ENCODE data around the gene OR2G2. TPM values are rescaled to one million over a fixed set of nuclear protein-coding genes. Genes with fewer than 3 reads are reported as not detected.

OR2G2 gene, protein sequence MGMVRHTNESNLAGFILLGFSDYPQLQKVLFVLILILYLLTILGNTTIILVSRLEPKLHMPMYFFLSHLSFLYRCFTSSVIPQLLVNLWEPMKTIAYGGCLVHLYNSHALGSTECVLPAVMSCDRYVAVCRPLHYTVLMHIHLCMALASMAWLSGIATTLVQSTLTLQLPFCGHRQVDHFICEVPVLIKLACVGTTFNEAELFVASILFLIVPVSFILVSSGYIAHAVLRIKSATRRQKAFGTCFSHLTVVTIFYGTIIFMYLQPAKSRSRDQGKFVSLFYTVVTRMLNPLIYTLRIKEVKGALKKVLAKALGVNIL
- total RNA-seq: not detected

DNA sequence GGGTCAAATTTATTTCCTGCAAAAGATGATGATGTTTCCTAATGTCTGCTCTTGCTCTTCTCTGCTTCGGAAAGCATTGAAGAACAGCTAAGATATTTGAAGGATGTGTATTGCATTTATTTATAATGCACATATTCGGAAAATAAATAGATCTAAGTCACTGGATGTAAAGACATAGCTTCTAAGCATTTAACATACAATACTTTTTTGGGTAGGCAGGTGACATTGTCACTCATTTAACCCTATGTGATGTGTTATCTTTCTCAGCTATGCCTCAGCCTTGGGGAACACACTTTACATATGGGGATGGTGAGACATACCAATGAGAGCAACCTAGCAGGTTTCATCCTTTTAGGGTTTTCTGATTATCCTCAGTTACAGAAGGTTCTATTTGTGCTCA is at the start of gene OR2G2:
TSS of gene OR2G2 (plus strand) at position 301 of the 400 bp plus-strand sequence. CDS start at position 301, 0 bp downstream.
- Histone ChIP-seq H3K4me1 (no peaks in the 10 kb centered on the region), H3K27ac (no peak within 1 kb of the TSS), H3K27me3 (no peaks in the 10 kb centered on the region), H3K36me3 (no peaks in the 10 kb centered on the region), H3K4me3 (no peak within 1 kb of the TSS), H3K9me3 (no peaks in the 10 kb centered on the region)
- no peak for DNase-seq (ENCODE audit: low spot score)
- TF ChIP-seq, protein P1, sequence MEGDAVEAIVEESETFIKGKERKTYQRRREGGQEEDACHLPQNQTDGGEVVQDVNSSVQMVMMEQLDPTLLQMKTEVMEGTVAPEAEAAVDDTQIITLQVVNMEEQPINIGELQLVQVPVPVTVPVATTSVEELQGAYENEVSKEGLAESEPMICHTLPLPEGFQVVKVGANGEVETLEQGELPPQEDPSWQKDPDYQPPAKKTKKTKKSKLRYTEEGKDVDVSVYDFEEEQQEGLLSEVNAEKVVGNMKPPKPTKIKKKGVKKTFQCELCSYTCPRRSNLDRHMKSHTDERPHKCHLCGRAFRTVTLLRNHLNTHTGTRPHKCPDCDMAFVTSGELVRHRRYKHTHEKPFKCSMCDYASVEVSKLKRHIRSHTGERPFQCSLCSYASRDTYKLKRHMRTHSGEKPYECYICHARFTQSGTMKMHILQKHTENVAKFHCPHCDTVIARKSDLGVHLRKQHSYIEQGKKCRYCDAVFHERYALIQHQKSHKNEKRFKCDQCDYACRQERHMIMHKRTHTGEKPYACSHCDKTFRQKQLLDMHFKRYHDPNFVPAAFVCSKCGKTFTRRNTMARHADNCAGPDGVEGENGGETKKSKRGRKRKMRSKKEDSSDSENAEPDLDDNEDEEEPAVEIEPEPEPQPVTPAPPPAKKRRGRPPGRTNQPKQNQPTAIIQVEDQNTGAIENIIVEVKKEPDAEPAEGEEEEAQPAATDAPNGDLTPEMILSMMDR (IDR thresholded peaks at IDR 0.05): no peak

DNA sequence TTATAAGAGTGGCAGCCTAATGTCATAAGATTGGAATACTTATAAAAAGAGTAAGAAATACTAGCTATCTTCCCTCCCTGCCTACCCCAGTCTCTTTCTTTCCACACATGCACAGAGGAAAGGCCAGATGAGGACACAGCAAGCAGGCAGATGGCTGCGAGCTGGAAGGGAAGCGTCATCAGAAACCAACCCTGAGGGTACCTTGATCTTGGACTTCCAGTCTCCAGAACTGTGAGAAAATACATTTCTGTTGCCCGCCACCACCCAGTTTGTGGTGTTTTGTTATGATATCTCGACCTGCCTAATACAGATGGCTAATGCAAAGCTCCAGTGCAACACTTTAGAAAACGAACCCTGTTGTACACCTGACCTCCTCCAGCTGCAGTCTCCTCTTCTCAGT is 49.6 kb upstream of the OR2G2 start:
- Histone ChIP-seq H3K27ac (no peak overlapping the region), H3K36me3 (no peaks in the 10 kb centered on the region), H3K27me3 (no peaks in the 10 kb centered on the region), H3K4me1 (no peaks in the 10 kb centered on the region), H3K4me3 (no peak overlapping the region), H3K9me3 (no peaks in the 10 kb centered on the region)
- DNase-seq (ENCODE audit: low spot score): no peak
- TF ChIP-seq, protein P1 (IDR thresholded peaks at IDR 0.05): no peak

DNA sequence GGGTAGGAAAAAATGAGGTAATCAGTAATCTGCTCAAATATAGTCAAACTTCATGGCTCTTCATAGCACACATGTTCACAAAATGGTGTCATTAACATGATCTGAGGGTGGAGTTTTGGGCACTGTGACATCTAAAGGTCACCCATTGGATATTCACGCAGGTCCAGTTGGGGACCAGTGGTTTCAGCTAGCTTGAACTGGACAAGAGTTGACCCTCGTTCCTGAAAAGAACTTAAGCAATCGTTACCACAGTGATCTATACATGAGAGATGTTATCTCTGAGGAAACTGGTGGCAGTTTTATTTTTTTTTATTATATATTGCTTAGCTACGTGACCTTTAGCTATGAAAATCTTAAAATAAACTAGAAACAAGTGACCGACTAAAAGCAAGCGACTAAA is 48.9 kb upstream of the OR2G2 start:
- Histone ChIP-seq H3K4me3 (no peak overlapping the region), H3K27ac (no peak overlapping the region), H3K4me1 (no peaks in the 10 kb centered on the region), H3K27me3 (no peaks in the 10 kb centered on the region), H3K36me3 (no peaks in the 10 kb centered on the region), H3K9me3 (no peaks in the 10 kb centered on the region)
- TF ChIP-seq, protein P1 (IDR thresholded peaks at IDR 0.05): no peak
- no peak for DNase-seq (ENCODE audit: low spot score)

DNA sequence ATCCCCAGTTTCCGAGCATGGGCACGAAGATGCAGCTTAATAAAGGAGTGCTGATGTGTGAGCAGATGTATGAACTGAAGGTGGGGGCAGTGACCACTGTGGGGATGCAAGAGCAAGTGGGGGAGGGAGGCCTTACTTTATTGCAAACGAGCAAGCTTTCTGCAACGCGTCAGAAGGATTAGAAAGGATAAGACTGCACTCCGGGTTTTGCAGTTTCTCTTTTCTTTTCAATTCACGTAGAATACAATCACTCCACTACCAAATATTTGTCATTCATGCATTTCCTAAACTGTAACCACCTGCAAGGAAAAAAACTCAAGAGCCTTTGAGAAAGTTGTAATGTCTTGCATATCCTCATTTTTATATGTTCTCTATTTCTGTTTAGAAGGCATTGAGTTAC is 47.6 kb upstream of the OR2G2 start:
- Histone ChIP-seq H3K4me3 (no peak overlapping the region), H3K4me1 (no peaks in the 10 kb centered on the region), H3K36me3 (no peaks in the 10 kb centered on the region), H3K27me3 (no peaks in the 10 kb centered on the region), H3K27ac (no peak overlapping the region), H3K9me3 (no peaks in the 10 kb centered on the region)
- DNase-seq (ENCODE audit: low spot score): no peak
- TF ChIP-seq, protein P1 (IDR thresholded peaks at IDR 0.05): no peak

DNA sequence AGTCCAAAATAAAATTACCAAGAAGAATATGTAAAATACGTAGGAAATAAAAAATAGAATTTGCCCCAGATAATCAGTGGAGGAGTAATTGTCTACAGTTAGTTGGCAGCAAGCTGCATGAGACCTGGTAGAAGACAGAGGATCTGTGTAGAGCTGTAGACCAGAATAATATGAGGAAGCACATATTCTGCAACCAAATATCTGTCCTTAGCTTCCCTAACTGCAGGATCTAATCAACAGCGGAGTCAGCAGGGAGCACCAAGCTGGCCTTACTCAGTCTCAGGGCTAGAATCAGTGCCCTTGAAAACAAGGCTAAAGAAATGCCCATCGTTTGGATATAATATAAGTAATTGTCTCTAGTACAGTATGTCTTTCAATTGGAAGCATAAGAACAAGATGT is 45.3 kb upstream of the OR2G2 start:
- H3K9me3 ChIP-seq: no peaks in the 10 kb centered on the region
- H3K27ac ChIP-seq: no peak overlapping the region
- H3K4me1 ChIP-seq: no peaks in the 10 kb centered on the region
- no peaks in the 10 kb centered on the region for H3K27me3 ChIP-seq
- TF ChIP-seq, protein P1 (IDR thresholded peaks at IDR 0.05): no peak
- no peak for DNase-seq (ENCODE audit: low spot score)
- H3K4me3 ChIP-seq: no peak overlapping the region
- no peaks in the 10 kb centered on the region for H3K36me3 ChIP-seq

DNA sequence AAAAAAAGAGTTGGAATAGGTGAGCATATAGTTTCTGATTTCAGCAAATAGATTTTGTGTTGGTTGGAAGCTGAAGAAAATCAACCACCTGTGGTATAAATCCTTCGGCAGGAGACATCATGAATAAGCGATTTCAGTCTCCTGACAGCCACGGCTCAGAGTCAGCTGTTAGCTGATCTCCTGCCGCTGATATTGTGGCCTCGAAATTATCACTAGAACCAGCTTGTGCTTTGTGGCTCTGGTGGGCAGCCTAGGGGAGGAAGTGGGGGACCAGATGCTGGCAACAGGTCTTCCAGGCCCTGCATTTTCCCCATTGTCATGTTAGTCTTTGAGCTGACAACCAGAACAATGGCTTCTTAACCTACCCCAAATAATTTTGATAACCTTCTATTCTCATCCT is 40.1 kb upstream of the OR2G2 start:
- DNase-seq (ENCODE audit: low spot score): no peak
- Histone ChIP-seq H3K4me3 (no peak overlapping the region), H3K36me3 (no peaks in the 10 kb centered on the region), H3K27me3 (no peaks in the 10 kb centered on the region), H3K9me3 (no peaks in the 10 kb centered on the region), H3K27ac (no peak overlapping the region), H3K4me1 (no peaks in the 10 kb centered on the region)
- TF ChIP-seq, protein P1 (IDR thresholded peaks at IDR 0.05): no peak

Measured in right atrium auricular region (tissue), 2 donors.